Measurements from ENCODE around the gene TMA7. TPM values are rescaled to one million over a fixed set of nuclear protein-coding genes. Genes with fewer than 3 reads are reported as not detected.
"Not testable (repeated sequence)": the region's sequence is repeated elsewhere in the genome, so short reads cannot be mapped to it uniquely, and the experiment has no call there.

TMA7 gene
- total RNA-seq, 1 donor from 2014 or later, result 326 TPM

DNA sequence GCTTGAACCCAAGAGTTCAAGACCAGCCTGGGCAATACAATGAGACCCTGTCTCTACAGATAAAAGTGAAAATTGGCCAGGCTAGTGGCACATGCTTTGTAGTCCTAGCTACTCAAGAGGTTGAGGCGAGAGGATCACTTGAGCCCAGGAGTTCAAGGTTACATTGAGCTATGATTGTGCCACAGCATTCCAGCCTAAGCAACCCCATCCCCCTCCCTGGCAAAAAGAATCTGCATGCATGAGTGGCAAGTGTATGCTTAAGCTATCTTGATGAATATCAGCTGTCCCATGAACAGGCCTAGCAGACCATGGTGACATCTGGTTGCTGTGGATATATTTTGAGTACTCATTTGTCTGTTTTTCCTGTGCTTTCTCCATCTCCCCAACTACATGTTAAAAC, 11.2 kb downstream of the TMA7 start:
- Mint-ChIP-seq H3K36me3 (ENCODE audit: low read depth, unreplicated experiment) (peaks cover 11% of the 10 kb centered on the region), H3K4me1 (ENCODE audit: unreplicated experiment) (peaks cover 12% of the 10 kb centered on the region), H3K4me3 (ENCODE audit: unreplicated experiment) (no peak overlapping the region), H3K27ac (ENCODE audit: unreplicated experiment) (no peak overlapping the region), H3K27me3 (ENCODE audit: unreplicated experiment) (peaks cover 3% of the 10 kb centered on the region), H3K9me3 (ENCODE audit: unreplicated experiment) (no peaks in the 10 kb centered on the region)
- DNase-seq (ENCODE audit: low spot score), result no peak
- TF ChIP-seq, protein P1, sequence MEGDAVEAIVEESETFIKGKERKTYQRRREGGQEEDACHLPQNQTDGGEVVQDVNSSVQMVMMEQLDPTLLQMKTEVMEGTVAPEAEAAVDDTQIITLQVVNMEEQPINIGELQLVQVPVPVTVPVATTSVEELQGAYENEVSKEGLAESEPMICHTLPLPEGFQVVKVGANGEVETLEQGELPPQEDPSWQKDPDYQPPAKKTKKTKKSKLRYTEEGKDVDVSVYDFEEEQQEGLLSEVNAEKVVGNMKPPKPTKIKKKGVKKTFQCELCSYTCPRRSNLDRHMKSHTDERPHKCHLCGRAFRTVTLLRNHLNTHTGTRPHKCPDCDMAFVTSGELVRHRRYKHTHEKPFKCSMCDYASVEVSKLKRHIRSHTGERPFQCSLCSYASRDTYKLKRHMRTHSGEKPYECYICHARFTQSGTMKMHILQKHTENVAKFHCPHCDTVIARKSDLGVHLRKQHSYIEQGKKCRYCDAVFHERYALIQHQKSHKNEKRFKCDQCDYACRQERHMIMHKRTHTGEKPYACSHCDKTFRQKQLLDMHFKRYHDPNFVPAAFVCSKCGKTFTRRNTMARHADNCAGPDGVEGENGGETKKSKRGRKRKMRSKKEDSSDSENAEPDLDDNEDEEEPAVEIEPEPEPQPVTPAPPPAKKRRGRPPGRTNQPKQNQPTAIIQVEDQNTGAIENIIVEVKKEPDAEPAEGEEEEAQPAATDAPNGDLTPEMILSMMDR (IDR thresholded peaks at IDR 0.05; ENCODE audit: unreplicated experiment), result no peak

DNA sequence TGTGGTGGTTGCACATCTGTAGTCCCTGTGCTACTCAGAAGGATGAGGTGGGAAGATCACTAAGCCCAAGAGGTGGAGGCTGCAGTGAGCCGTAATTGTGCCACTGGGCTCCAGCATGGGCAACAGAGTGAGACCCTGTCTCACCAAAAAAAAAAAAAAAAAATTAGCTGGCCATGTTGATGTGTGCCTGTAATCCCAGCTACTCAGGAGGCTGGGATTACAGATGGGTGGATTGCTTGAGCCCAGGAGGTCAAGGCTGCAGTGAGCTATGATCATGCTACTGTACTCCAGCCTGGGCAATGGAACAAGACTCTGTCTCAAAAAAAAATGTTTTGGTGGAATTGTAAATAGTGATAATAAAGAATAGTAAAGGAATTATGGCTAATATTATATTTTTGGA, 16.4 kb downstream of the TMA7 start:
- peaks cover 20% of the 10 kb centered on the region for H3K36me3 Mint-ChIP-seq (ENCODE audit: low read depth, unreplicated experiment)
- TF ChIP-seq, protein P1 (IDR thresholded peaks at IDR 0.05; ENCODE audit: unreplicated experiment), result no peak
- H3K27ac Mint-ChIP-seq (ENCODE audit: unreplicated experiment), result no peak overlapping the region
- DNase-seq (ENCODE audit: low spot score), result no peak
- no peaks in the 10 kb centered on the region for H3K4me1 Mint-ChIP-seq (ENCODE audit: unreplicated experiment)
- H3K9me3 Mint-ChIP-seq (ENCODE audit: unreplicated experiment), result no peaks in the 10 kb centered on the region
- no peaks in the 10 kb centered on the region for H3K27me3 Mint-ChIP-seq (ENCODE audit: unreplicated experiment)
- H3K4me3 Mint-ChIP-seq (ENCODE audit: unreplicated experiment), result no peak overlapping the region

DNA sequence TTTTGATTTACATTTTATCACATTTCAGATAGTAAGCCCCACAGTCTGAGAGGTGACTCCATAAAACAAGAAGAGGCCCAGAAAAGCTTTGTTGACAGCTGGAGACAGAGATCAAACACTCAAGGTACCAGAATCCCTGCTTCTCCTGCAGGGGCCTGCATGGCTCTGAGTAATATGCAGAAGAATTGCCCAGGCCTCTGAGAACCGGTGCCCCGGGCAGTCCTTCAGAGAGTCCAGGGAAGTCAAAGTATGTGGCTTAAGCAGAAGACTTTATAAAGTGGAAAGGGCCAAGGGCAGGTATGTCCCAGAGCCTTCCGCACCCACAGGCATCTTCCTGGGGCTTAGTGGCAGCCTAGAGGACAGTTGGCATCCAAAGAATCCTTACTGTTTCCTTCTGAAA, 19.3 kb downstream of the TMA7 start:
- Mint-ChIP-seq H3K4me3 (ENCODE audit: unreplicated experiment) (no peak overlapping the region), H3K36me3 (ENCODE audit: low read depth, unreplicated experiment) (peaks cover 14% of the 10 kb centered on the region), H3K4me1 (ENCODE audit: unreplicated experiment) (no peaks in the 10 kb centered on the region), H3K27ac (ENCODE audit: unreplicated experiment) (no peak overlapping the region), H3K9me3 (ENCODE audit: unreplicated experiment) (no peaks in the 10 kb centered on the region), H3K27me3 (ENCODE audit: unreplicated experiment) (peaks cover 4% of the 10 kb centered on the region)
- TF ChIP-seq, protein P1 (IDR thresholded peaks at IDR 0.05; ENCODE audit: unreplicated experiment), result no peak
- no peak for DNase-seq (ENCODE audit: low spot score)

GRCh38 chr3:48459773-48460516, 19.9 kb downstream of the TMA7 start:
- Mint-ChIP-seq H3K4me1 (ENCODE audit: unreplicated experiment) (no peaks in the 10 kb centered on the region), H3K9me3 (ENCODE audit: unreplicated experiment) (no peaks in the 10 kb centered on the region), H3K27me3 (ENCODE audit: unreplicated experiment) (peaks cover 5% of the 10 kb centered on the region), H3K27ac (ENCODE audit: unreplicated experiment) (no peak overlapping the region), H3K4me3 (ENCODE audit: unreplicated experiment) (no peak overlapping the region), H3K36me3 (ENCODE audit: low read depth, unreplicated experiment) (peaks cover 12% of the 10 kb centered on the region)
- TF ChIP-seq, protein P1 (IDR thresholded peaks at IDR 0.05; ENCODE audit: unreplicated experiment), result no peak
- no peak for DNase-seq (ENCODE audit: low spot score)

- H3K4me1 Mint-ChIP-seq (ENCODE audit: unreplicated experiment), result peaks cover 5% of the 10 kb centered on the region
- peaks cover 12% of the 10 kb centered on the region for H3K36me3 Mint-ChIP-seq (ENCODE audit: low read depth, unreplicated experiment)
- DNase-seq (ENCODE audit: low spot score), result no peak
- H3K27ac Mint-ChIP-seq (ENCODE audit: unreplicated experiment), result no peak overlapping the region
- TF ChIP-seq, protein P1 (IDR thresholded peaks at IDR 0.05; ENCODE audit: unreplicated experiment), result no peak
- peaks cover 10% of the 10 kb centered on the region for H3K27me3 Mint-ChIP-seq (ENCODE audit: unreplicated experiment)
- H3K9me3 Mint-ChIP-seq (ENCODE audit: unreplicated experiment), result no peaks in the 10 kb centered on the region
- no peak overlapping the region for H3K4me3 Mint-ChIP-seq (ENCODE audit: unreplicated experiment)
These were observed 20.5 kb downstream of the TMA7 start for GRCh38 chr3:48460517-48460902.

DNA sequence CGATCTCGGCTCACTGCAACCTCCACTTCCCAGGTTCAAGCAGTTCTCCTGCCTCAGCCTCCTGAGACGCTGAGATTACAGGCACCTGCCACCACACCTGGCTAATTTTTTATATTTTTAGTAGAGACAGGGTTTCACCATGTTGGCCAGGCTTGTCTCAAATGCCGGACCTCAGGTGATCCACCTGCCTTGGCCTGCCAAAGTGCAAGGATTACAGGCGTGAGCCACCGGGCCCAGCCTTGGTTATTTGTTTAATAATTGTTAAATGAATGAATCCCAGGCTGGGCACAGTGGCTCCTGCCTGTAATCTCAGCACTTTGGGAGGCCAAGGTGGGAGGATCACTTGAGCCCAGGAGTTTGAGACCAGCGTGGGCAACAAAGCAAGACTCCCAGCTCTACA, 21.7 kb downstream of the TMA7 start:
- DNase-seq (ENCODE audit: low spot score); H3K4me3 Mint-ChIP-seq (ENCODE audit: unreplicated experiment); H3K27ac Mint-ChIP-seq (ENCODE audit: unreplicated experiment); H3K9me3 Mint-ChIP-seq (ENCODE audit: unreplicated experiment): not testable (repeated sequence)
- peaks cover 15% of the 10 kb centered on the region for H3K27me3 Mint-ChIP-seq (ENCODE audit: unreplicated experiment)
- H3K36me3 Mint-ChIP-seq (ENCODE audit: low read depth, unreplicated experiment), result peaks cover 12% of the 10 kb centered on the region
- H3K4me1 Mint-ChIP-seq (ENCODE audit: unreplicated experiment), result peaks cover 13% of the 10 kb centered on the region
